ENCODE results near the gene OR4X2. TPM values are rescaled to one million over a fixed set of nuclear protein-coding genes. Genes with fewer than 3 reads are reported as not detected.

The OR4X2 gene
- total and polyA plus RNA-seq, 9 donors = not detected

- Histone ChIP-seq H3K4me1 (ENCODE audit: insufficient read depth) (no peaks in the 10 kb centered on the region), H3K27me3 (no peaks in the 10 kb centered on the region), H3K36me3 (no peaks in the 10 kb centered on the region), H3K4me3 (no peak overlapping the region), H3K27ac (no peak overlapping the region), H3K9me3 (no peaks in the 10 kb centered on the region)
- TF ChIP-seq, protein P1, sequence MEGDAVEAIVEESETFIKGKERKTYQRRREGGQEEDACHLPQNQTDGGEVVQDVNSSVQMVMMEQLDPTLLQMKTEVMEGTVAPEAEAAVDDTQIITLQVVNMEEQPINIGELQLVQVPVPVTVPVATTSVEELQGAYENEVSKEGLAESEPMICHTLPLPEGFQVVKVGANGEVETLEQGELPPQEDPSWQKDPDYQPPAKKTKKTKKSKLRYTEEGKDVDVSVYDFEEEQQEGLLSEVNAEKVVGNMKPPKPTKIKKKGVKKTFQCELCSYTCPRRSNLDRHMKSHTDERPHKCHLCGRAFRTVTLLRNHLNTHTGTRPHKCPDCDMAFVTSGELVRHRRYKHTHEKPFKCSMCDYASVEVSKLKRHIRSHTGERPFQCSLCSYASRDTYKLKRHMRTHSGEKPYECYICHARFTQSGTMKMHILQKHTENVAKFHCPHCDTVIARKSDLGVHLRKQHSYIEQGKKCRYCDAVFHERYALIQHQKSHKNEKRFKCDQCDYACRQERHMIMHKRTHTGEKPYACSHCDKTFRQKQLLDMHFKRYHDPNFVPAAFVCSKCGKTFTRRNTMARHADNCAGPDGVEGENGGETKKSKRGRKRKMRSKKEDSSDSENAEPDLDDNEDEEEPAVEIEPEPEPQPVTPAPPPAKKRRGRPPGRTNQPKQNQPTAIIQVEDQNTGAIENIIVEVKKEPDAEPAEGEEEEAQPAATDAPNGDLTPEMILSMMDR (IDR thresholded peaks at IDR 0.05) = no peak
- TF ChIP-seq EP300 (IDR thresholded peaks at IDR 0.05) = no peak
- no peak for TF ChIP-seq POLR2A (IDR thresholded peaks at IDR 0.05)
- DNase-seq = no peak
- 66 to 80% (median 76%) methylated on average over 2 of the region's 2 CpGs for WGBS, 3 donors
- intact Hi-C loops (cut with DNase I) = no loop called here
Measured at GRCh38 chr11:48261600-48261999, 16.7 kb downstream of the OR4X2 start.

DNA sequence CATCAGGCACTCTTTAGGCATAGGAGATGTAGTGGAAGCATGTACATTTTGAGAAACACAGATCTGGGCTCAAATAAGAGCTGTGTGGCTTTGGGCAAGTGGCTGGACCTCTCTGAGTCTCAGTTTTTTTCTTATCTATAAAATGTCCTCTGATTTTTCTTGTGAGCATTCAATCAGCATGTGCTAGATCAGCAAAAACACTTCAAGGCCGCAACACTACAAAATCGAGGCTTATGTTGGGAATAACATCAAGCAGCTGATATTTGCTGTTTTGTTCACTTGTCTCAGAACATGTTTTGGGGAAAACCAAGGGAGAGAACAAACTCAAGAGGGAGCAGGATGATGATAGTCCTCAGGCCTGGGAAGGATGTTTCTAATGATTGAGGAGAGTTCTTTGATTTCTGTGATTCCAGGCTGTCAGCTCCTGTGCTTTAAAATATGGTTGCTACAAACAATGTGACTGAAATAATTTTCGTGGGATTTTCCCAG is 18.6 kb downstream of the OR4X2 start, which contains the start of gene OR4X1:
Gene OR4X1 (plus strand): TSS at position 439 of the 489 bp plus-strand sequence. CDS start 0 bp downstream, at position 439.
- peaks cover 0 to 3% of the 10 kb centered on the region in 2 donors for H3K9me3 ChIP-seq
- H3K4me3 ChIP-seq = no peak within 1 kb of the TSS
- no peaks in the 10 kb centered on the region for H3K4me1 ChIP-seq (ENCODE audit: insufficient read depth)
- TF ChIP-seq POLR2A (IDR thresholded peaks at IDR 0.05) (no peak), EP300 (IDR thresholded peaks at IDR 0.05) (no peak)
- TF ChIP-seq, protein P1 (IDR thresholded peaks at IDR 0.05) = no peak
- H3K27me3 ChIP-seq = no peaks in the 10 kb centered on the region
- no peak within 1 kb of the TSS for H3K27ac ChIP-seq
- DNase-seq = no peak
- intact Hi-C loops (cut with DNase I) = no loop called here
- 22 to 33% (median 26%) methylated on average over 3 of the region's 3 CpGs for WGBS, 3 donors
- H3K36me3 ChIP-seq = no peaks in the 10 kb centered on the region

DNA sequence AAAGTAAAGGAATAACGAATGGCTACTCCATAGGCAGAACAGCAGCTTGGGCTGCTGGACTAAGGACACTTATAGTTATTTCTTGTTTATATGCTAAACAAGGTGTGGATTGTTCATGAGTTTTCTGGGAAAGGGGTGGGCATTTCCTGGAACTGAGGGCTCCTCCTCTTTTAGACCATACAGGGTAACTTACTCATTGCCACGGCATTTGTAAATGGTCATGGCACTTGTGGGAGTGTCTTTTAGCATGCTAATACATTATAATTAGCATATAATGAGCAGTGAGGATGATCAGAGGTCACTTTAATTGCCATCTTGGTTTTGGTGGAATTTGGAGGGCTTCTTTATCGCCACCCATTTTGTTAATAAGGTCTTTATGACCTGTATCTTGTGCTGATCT is 25.7 kb downstream of the OR4X2 start:
- Histone ChIP-seq H3K4me3 (no peak overlapping the region), H3K4me1 (ENCODE audit: insufficient read depth) (no peaks in the 10 kb centered on the region), H3K27ac (no peak overlapping the region), H3K27me3 (no peaks in the 10 kb centered on the region), H3K9me3 (peaks cover 0 to 3% of the 10 kb centered on the region in 2 donors), H3K36me3 (no peaks in the 10 kb centered on the region)
- no peak for DNase-seq
- TF ChIP-seq EP300 (IDR thresholded peaks at IDR 0.05) = no peak
- no peak for TF ChIP-seq POLR2A (IDR thresholded peaks at IDR 0.05)
- TF ChIP-seq, protein P1 (IDR thresholded peaks at IDR 0.05) = no peak
- intact Hi-C loops (cut with DNase I) = no loop called here
- 60 to 72% (median 62%) methylated on average over 3 of the region's 3 CpGs for WGBS, 3 donors

GRCh38 chr11:48272606-48273005 is 27.7 kb downstream of the OR4X2 start:
- Histone ChIP-seq H3K9me3 (peaks cover 0 to 3% of the 10 kb centered on the region in 2 donors), H3K36me3 (no peaks in the 10 kb centered on the region), H3K4me3 (no peak overlapping the region), H3K27me3 (no peaks in the 10 kb centered on the region), H3K4me1 (ENCODE audit: insufficient read depth) (no peaks in the 10 kb centered on the region), H3K27ac (no peak overlapping the region)
- no peak for DNase-seq
- intact Hi-C loops (cut with DNase I) = no loop called here
- TF ChIP-seq, protein P1 (IDR thresholded peaks at IDR 0.05) = no peak
- TF ChIP-seq POLR2A (IDR thresholded peaks at IDR 0.05) (no peak), EP300 (IDR thresholded peaks at IDR 0.05) (no peak)
- WGBS, 3 donors = 20 to 25% (median 24%) methylated on average over 1 of the region's 1 CpG

Other genes starting within 250 kb of the OR4X2 start
- not detected for gene OR4B1, start 28.3 kb upstream of the OR4X2 start, total RNA-seq
- not detected for gene OR4B1, start 28.3 kb upstream of the OR4X2 start, polyA plus RNA-seq
- not detected for gene OR4X1, start 18.8 kb downstream of the OR4X2 start, total RNA-seq
- not detected for gene OR4X1, start 18.8 kb downstream of the OR4X2 start, polyA plus RNA-seq
- gene OR4S1, start 61.1 kb downstream of the OR4X2 start, total RNA-seq = not detected
- gene OR4S1, start 61.1 kb downstream of the OR4X2 start, polyA plus RNA-seq = not detected
- not detected for gene OR4C3, start 79.8 kb downstream of the OR4X2 start, total RNA-seq
- not detected for gene OR4C3, start 79.8 kb downstream of the OR4X2 start, polyA plus RNA-seq
- not detected for gene OR4C5, start 121.4 kb downstream of the OR4X2 start, total RNA-seq
- not detected for gene OR4C5, start 121.4 kb downstream of the OR4X2 start, polyA plus RNA-seq
- not detected for gene OR4A47, start 243.7 kb downstream of the OR4X2 start, total RNA-seq
- gene OR4A47, start 243.7 kb downstream of the OR4X2 start, polyA plus RNA-seq = not detected

Measured in ovary (tissue), 9 donors.